DOHH2 (cell line): ENCODE data around the gene LILRB5.
"Not testable (repeated sequence)": the region's sequence is repeated elsewhere in the genome, so short reads cannot be mapped to it uniquely, and the experiment has no call there.

Experiments
- EZH2phosphoT487 ChIP-seq: fragments of 200-600 bp; sonication (generic); IDR thresholded peaks from 2 replicates; pipeline ENCODE4 v1.6.1; 2017; ENCODE audit warnings: borderline replicate concordance, mild to moderate bottlenecking, antibody characterized with exemption, low read length, moderate library complexity, mixed read lengths
- TF ChIP-seq, protein P1 (sequence below): fragments of 200-600 bp; sonication (generic); IDR thresholded peaks from one replicate; pipeline ENCODE4 v1.5.1; 2014; ENCODE audit warnings: antibody characterized with exemption, mild to moderate bottlenecking, low read depth, low read length; ENCODE audit not compliant: poor library complexity, severe bottlenecking

GRCh38 chr19:54271587-54271986 is 14.5 kb upstream of the LILRB5 start:
- TF ChIP-seq, protein P1, sequence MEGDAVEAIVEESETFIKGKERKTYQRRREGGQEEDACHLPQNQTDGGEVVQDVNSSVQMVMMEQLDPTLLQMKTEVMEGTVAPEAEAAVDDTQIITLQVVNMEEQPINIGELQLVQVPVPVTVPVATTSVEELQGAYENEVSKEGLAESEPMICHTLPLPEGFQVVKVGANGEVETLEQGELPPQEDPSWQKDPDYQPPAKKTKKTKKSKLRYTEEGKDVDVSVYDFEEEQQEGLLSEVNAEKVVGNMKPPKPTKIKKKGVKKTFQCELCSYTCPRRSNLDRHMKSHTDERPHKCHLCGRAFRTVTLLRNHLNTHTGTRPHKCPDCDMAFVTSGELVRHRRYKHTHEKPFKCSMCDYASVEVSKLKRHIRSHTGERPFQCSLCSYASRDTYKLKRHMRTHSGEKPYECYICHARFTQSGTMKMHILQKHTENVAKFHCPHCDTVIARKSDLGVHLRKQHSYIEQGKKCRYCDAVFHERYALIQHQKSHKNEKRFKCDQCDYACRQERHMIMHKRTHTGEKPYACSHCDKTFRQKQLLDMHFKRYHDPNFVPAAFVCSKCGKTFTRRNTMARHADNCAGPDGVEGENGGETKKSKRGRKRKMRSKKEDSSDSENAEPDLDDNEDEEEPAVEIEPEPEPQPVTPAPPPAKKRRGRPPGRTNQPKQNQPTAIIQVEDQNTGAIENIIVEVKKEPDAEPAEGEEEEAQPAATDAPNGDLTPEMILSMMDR: not testable (repeated sequence)
- not testable (repeated sequence) for TF ChIP-seq EZH2phosphoT487
